ENCODE measurements around the gene AAGAB. TPM values are rescaled to one million over a fixed set of nuclear protein-coding genes. Genes with fewer than 3 reads are reported as not detected.
"Not testable (repeated sequence)": the region's sequence is repeated elsewhere in the genome, so short reads cannot be mapped to it uniquely, and the experiment has no call there.

The AAGAB gene
- total RNA-seq, 2 donors from 2014 or later: 34.1 to 34.3 TPM

DNA sequence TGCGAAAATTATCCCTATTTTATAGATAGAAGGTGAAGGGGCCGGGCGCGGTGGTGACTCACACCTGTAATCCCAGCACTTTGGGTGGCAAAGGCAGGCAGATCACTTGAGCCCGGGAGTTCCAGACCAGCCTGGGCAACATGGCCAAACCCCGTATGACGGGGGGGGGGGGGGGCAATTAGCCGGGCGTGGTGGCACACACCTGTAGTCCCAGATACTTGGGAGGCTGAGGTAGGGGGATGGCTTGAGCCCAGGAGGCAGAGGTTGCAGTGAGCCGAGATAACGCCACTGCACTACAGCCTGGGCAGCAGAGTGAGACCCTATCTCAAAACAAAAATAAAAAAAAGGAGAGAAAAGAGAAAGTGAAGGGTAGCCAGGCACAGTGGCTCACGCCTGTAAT is 1.4 kb downstream of the AAGAB start:
- H3K9me3 ChIP-seq: no peaks in the 10 kb centered on the region
- H3K27me3 ChIP-seq (replicated peaks; ENCODE audit: insufficient read depth): no peaks in the 10 kb centered on the region
- H3K4me1 ChIP-seq (replicated peaks): no peaks in the 10 kb centered on the region
- H3K27ac ChIP-seq: no peak overlapping the region
- intact Hi-C loops (cut with DNase I): loop anchor here (5.0 to 10.0 kb wide), 3 partner anchors 118 to 228 kb away; partner anchors contain the start of gene SMAD3
- peak overlapping the region in 1 of 2 donors; percentile 72 for H3K4me3 ChIP-seq
- TF ChIP-seq POLR2A (IDR thresholded peaks at IDR 0.05) (no peak), POLR2AphosphoS5 (IDR thresholded peaks at IDR 0.05) (no peak)
- TF ChIP-seq, protein P1, sequence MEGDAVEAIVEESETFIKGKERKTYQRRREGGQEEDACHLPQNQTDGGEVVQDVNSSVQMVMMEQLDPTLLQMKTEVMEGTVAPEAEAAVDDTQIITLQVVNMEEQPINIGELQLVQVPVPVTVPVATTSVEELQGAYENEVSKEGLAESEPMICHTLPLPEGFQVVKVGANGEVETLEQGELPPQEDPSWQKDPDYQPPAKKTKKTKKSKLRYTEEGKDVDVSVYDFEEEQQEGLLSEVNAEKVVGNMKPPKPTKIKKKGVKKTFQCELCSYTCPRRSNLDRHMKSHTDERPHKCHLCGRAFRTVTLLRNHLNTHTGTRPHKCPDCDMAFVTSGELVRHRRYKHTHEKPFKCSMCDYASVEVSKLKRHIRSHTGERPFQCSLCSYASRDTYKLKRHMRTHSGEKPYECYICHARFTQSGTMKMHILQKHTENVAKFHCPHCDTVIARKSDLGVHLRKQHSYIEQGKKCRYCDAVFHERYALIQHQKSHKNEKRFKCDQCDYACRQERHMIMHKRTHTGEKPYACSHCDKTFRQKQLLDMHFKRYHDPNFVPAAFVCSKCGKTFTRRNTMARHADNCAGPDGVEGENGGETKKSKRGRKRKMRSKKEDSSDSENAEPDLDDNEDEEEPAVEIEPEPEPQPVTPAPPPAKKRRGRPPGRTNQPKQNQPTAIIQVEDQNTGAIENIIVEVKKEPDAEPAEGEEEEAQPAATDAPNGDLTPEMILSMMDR (IDR thresholded peaks at IDR 0.05): no peak
- no peak for DNase-seq (ENCODE audit: low spot score)
- no peaks in the 10 kb centered on the region for H3K36me3 ChIP-seq
- 90% methylated on average over 12 of the region's 12 CpGs for WGBS

DNA sequence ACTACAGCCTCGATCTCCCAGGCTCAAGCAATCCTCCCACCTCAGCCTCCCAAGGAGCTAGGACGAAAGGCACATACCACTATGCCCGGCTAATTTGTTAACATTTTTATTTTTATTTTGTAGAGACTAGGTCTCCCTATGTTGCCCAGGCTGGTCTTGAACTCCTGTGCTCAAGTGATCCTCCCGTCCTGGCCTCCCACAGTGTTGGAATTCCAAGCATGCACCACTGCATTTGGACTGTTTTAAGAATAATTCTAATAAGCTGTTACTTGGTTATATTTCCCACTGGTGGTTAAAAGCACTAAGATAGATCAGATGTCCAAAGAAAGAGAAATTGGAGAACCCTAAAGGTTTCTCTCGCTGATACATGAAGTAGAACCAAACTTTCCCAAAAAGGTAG is 3.1 kb downstream of the AAGAB start:
- WGBS: 92% methylated on average over 5 of the region's 5 CpGs
- Histone ChIP-seq H3K4me1 (replicated peaks) (no peaks in the 10 kb centered on the region), H3K36me3 (no peaks in the 10 kb centered on the region), H3K27me3 (replicated peaks; ENCODE audit: insufficient read depth) (no peaks in the 10 kb centered on the region), H3K4me3 (no peak overlapping the region), H3K9me3 (no peaks in the 10 kb centered on the region), H3K27ac (no peak overlapping the region)
- TF ChIP-seq, protein P1 (IDR thresholded peaks at IDR 0.05): no peak
- TF ChIP-seq POLR2A (IDR thresholded peaks at IDR 0.05) (no peak), POLR2AphosphoS5 (IDR thresholded peaks at IDR 0.05) (no peak)
- no peak for DNase-seq (ENCODE audit: low spot score)
- intact Hi-C loops (cut with DNase I): loop anchor here (5.0 to 10.0 kb wide), 3 partner anchors 117 to 227 kb away; partner anchors contain the start of gene SMAD3

DNA sequence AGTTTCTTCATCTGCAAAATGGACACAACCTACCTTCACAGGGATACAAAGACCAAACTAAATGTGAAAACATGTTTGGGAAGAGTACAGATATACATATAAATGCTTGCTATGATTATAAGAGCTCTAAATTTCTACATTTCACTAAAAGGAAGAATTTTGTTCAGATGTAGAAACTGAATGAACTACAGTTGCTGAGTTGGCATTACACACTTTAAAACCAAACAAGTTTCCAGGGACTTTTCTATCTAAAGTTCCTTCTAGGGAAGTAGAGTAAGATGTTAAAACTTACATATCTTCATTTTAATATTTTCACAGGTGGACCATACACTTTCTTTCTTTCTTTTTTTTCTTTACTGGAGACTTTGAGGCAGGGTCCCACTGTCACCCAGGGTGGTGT is 4.6 kb downstream of the AAGAB start:
- Histone ChIP-seq H3K27ac (no peak overlapping the region), H3K9me3 (no peaks in the 10 kb centered on the region), H3K36me3 (no peaks in the 10 kb centered on the region), H3K27me3 (replicated peaks; ENCODE audit: insufficient read depth) (no peaks in the 10 kb centered on the region), H3K4me1 (replicated peaks) (no peaks in the 10 kb centered on the region), H3K4me3 (no peak overlapping the region)
- no peak for TF ChIP-seq POLR2AphosphoS5 (IDR thresholded peaks at IDR 0.05)
- no peak for TF ChIP-seq POLR2A (IDR thresholded peaks at IDR 0.05)
- TF ChIP-seq, protein P1 (IDR thresholded peaks at IDR 0.05): no peak
- DNase-seq (ENCODE audit: low spot score): no peak
- intact Hi-C loops (cut with DNase I): loop anchor here (5.0 to 10.0 kb wide), 3 partner anchors 115 to 225 kb away; partner anchors contain the start of gene SMAD3

DNA sequence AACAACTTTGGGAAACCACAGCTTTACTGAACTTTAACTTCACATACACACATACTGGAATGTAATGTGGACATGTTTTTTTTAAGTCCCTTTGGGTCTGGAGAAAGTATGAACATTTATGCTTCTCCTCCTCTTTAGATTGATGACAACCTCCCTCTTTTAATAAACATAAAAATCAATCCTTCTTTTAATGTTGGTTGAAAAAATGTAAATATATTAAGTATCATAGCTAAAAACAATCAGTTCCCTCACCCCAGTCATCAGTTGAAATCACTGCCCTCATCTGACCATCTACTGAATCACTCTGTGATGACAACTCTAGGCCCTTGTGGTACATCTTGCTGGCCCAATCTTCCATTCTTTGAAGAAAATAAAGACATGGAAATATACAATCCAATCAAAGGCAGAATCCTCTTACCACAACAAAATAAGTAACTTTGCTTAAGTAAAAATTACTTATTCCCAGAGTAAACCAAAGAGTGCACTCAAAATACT is 6.4 kb downstream of the AAGAB start:
- no peaks in the 10 kb centered on the region for H3K36me3 ChIP-seq
- H3K27ac ChIP-seq: no peak overlapping the region
- no peak overlapping the region for H3K4me3 ChIP-seq
- no peak for TF ChIP-seq POLR2AphosphoS5 (IDR thresholded peaks at IDR 0.05)
- no peak for TF ChIP-seq POLR2A (IDR thresholded peaks at IDR 0.05)
- TF ChIP-seq, protein P1 (IDR thresholded peaks at IDR 0.05): no peak
- H3K9me3 ChIP-seq: no peaks in the 10 kb centered on the region
- H3K4me1 ChIP-seq (replicated peaks): no peaks in the 10 kb centered on the region
- DNase-seq (ENCODE audit: low spot score): no peak
- intact Hi-C loops (cut with DNase I): no loop called here
- H3K27me3 ChIP-seq (replicated peaks; ENCODE audit: insufficient read depth): no peaks in the 10 kb centered on the region

DNA sequence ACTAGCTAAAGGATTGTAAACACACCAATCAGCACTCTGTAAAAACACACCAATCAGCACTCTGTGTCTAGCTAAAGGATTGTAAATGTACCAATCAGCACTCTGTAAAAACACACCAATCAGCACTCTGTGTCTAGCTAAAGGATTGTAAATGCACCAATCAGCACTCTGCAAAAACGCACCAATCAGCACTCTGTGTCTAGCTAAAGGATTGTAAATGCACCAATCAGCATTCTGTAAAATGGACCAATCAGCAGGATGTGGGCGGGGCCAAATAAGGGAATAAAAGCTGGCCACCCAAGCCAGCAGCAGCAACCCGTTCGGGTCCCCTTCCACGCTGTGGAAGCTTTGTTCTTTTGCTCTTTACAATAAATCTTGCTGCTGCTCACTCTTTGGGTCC is 7.9 kb downstream of the AAGAB start:
- not testable (repeated sequence) for H3K27me3 ChIP-seq (replicated peaks; ENCODE audit: insufficient read depth)
- 94% methylated on average over 5 of the region's 5 CpGs for WGBS

More for the DNA sequence above, 7.9 kb downstream of the AAGAB start:
- H3K9me3 ChIP-seq; H3K4me1 ChIP-seq (replicated peaks); intact Hi-C loops (cut with DNase I); H3K27ac ChIP-seq; DNase-seq (ENCODE audit: low spot score); H3K4me3 ChIP-seq; H3K36me3 ChIP-seq: not testable (repeated sequence)

Measured in prostate gland (tissue), 2 donors.